HL-60 (cell line): Measurements from ENCODE around the gene STAC3.

ENCODE experiments used
- DNase-seq, 2 experiments: peaks; one replicate each; pipeline ENCODE4 v3.0.0-alpha.2; 2010 to 2020; ENCODE audit warnings: low read depth in 1 of 2, low spot score in 1 of 2
- H3K27ac ChIP-seq: fragments of 250-450 bp; sonication (Bioruptor Pico); replicated peaks from 2 replicates; pipeline ENCODE4 v1.5.1; 2020; ENCODE audit warnings: mild to moderate bottlenecking, moderate library complexity
- H3K27me3 ChIP-seq: fragments of 250-450 bp; sonication (Bioruptor Pico); 2 replicates; pipeline ENCODE4 v1.5.1; 2021; ENCODE audit warnings: mild to moderate bottlenecking, moderate library complexity; ENCODE audit not compliant: insufficient read depth, poor library complexity, severe bottlenecking
- H3K4me3 ChIP-seq: replicated peaks from 2 replicates; pipeline ENCODE4 v1.5.1; 2011; ENCODE audit warnings: mild to moderate bottlenecking, control low read depth, low read length; ENCODE audit not compliant: insufficient read depth
- GABPA ChIP-seq: IDR thresholded peaks from 2 replicates; pipeline ENCODE4 v1.6.1; 2012; ENCODE audit warnings: low read depth
- POLR2AphosphoS5 ChIP-seq: IDR thresholded peaks from 2 replicates; pipeline ENCODE4 v1.6.1; 2012; ENCODE audit warnings: low read depth
- SPI1 ChIP-seq: IDR thresholded peaks from 2 replicates; pipeline ENCODE4 v1.6.1; 2012; ENCODE audit warnings: low read depth, mild to moderate bottlenecking, borderline replicate concordance
- TF ChIP-seq, protein P1 (sequence below): IDR thresholded peaks from one replicate; pipeline ENCODE4 v1.5.1; 2011; ENCODE audit warnings: low read length, control low read depth, inconsistent platforms; ENCODE audit not compliant: insufficient read depth
- TF ChIP-seq, protein P2 (sequence below): IDR thresholded peaks from 2 replicates; pipeline ENCODE4 v1.6.1; 2012; ENCODE audit warnings: low read depth; ENCODE audit not compliant: insufficient replicate concordance

STAC3 gene

DNA sequence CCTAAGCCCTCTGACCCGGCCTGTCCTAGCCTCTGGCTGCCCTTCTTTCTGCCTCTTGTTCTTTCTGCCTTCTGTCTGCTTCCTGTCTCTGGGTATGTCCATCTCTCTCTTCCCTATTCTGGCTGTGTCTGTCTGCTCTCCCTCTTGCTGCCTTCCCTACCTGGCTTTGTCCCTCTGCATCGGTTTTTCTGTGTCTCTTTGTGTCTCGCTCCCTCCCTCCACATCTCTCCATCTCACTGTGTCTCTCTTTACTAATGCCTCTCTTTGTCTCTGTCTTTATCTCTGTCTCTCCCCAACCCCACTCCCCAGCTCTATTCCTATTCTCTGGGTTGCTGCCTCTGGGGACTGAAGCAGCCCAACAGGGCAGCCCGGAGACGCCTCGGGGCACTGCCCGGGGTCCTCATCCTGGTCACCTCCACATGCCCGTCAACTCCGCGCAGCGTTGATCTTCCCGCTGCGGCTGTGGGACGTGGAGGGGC is 11.4 kb downstream of the STAC3 start:
- TF ChIP-seq, protein P1, sequence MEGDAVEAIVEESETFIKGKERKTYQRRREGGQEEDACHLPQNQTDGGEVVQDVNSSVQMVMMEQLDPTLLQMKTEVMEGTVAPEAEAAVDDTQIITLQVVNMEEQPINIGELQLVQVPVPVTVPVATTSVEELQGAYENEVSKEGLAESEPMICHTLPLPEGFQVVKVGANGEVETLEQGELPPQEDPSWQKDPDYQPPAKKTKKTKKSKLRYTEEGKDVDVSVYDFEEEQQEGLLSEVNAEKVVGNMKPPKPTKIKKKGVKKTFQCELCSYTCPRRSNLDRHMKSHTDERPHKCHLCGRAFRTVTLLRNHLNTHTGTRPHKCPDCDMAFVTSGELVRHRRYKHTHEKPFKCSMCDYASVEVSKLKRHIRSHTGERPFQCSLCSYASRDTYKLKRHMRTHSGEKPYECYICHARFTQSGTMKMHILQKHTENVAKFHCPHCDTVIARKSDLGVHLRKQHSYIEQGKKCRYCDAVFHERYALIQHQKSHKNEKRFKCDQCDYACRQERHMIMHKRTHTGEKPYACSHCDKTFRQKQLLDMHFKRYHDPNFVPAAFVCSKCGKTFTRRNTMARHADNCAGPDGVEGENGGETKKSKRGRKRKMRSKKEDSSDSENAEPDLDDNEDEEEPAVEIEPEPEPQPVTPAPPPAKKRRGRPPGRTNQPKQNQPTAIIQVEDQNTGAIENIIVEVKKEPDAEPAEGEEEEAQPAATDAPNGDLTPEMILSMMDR, result no peak
- TF ChIP-seq POLR2AphosphoS5, result 0 out of 2 replicates have a peak, but pooled peaks have one; percentile 5
- peak; percentile 36; the same call in 1 of the 2 replicates for TF ChIP-seq SPI1
- DNase-seq, result no peak
- H3K4me3 ChIP-seq, result peak overlapping the region; percentile 53
- no peak overlapping the region for H3K27ac ChIP-seq
- peaks cover 23% of the 10 kb centered on the region for H3K27me3 ChIP-seq

DNA sequence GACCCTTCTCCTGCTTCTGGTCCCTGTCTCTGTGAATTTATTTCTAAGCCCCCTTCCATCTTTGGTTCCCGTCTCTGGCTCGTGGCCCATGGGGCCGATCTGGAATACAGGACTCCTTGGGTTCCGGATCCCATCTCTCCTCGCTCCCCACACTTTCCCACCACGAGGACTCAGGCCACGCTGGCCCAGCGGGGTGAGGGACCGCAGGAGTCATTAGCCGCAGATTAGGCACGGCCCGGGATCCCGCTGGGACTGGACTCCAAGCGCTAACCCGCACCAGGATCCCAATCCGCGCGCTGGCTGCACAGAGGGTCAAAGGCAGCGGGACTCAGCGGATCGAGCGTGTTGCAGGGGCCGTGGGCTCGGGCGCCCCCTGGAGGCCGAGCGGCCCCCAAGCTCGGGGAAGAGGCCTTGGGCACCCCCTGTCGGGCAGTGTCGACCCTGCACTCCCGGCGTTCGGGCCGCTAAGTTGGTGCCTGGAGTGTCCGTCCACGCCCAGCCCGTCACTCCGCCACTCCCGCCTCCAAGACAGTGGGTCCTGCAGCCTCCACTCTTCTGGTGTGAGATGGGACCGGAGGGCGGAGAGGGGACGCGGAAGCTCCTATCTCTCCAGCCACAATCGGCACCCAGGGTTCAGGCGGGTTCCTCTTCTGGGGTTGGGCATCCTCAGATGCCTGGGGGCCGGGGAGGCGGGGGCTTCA is 12.0 kb downstream of the STAC3 start:
- Histone ChIP-seq H3K4me3 (peak overlapping the region; percentile 28), H3K27me3 (peaks cover 23% of the 10 kb centered on the region), H3K27ac (no peak overlapping the region)
- DNase-seq, result peak; percentile 73 to 80
- TF ChIP-seq, protein P2, sequence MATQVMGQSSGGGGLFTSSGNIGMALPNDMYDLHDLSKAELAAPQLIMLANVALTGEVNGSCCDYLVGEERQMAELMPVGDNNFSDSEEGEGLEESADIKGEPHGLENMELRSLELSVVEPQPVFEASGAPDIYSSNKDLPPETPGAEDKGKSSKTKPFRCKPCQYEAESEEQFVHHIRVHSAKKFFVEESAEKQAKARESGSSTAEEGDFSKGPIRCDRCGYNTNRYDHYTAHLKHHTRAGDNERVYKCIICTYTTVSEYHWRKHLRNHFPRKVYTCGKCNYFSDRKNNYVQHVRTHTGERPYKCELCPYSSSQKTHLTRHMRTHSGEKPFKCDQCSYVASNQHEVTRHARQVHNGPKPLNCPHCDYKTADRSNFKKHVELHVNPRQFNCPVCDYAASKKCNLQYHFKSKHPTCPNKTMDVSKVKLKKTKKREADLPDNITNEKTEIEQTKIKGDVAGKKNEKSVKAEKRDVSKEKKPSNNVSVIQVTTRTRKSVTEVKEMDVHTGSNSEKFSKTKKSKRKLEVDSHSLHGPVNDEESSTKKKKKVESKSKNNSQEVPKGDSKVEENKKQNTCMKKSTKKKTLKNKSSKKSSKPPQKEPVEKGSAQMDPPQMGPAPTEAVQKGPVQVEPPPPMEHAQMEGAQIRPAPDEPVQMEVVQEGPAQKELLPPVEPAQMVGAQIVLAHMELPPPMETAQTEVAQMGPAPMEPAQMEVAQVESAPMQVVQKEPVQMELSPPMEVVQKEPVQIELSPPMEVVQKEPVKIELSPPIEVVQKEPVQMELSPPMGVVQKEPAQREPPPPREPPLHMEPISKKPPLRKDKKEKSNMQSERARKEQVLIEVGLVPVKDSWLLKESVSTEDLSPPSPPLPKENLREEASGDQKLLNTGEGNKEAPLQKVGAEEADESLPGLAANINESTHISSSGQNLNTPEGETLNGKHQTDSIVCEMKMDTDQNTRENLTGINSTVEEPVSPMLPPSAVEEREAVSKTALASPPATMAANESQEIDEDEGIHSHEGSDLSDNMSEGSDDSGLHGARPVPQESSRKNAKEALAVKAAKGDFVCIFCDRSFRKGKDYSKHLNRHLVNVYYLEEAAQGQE, result no peak
- peak; percentile 6; the same call in 1 of the 2 replicates for TF ChIP-seq POLR2AphosphoS5
- TF ChIP-seq, protein P1, result peak; percentile 99

DNA sequence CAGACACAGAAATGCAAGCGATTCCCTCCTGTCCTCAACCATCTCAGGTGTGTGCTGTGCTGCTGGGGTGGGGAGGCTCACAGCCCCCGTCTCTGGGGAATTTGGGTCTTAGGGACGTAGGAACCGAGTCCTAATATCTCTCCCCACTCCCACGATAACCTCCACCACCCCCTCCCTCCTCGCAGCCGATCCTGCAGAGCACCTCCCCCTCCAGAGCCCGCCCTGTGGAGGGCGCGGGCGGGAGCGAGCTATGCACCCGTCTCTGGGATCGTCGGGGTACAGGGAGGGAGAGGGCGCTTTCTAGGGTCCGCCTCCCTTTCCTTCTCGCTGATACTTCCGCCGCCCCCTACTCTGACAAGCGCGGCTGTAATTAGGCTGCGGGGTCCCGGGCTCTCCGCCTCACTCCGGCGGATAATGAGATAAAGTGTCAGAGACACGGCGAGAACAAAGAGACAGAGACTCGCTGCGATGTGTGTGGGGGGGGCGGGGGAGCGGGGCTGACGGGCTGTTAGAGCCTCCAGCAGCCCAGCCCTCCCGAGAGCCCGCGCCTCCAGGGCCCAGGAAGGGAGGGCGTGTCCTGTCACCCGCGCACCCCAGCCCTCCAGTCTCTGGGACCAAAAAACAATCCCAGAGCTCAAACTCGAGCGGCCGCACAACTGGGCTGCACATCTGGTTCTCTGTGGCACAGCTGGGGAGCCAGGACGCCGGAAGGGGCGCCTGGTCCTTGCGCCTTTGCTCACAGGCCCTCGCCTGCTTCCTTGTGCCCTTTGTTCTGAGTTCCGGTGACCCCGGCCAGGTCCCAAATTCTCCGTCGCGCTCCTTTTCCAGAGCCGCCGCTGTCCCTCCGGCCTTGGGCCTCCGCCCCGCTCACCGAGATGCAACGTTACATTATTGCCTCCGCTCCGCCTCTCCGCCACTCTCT is 12.8 kb downstream of the STAC3 start:
- Histone ChIP-seq H3K27me3 (peaks cover 23% of the 10 kb centered on the region), H3K27ac (no peak overlapping the region), H3K4me3 (no peak overlapping the region)
- no peak for DNase-seq
- no peak for TF ChIP-seq POLR2AphosphoS5
- TF ChIP-seq, protein P1, result no peak
- TF ChIP-seq GABPA, result no peak
- TF ChIP-seq, protein P2, result no peak
- no peak for TF ChIP-seq SPI1
